Kidney epithelial cell (primary cell): ENCODE results near the gene HCN2. TPM values are rescaled to one million over a fixed set of nuclear protein-coding genes. Genes with fewer than 3 reads are reported as not detected.
A peak's percentile ranks its signal among the peaks of the same experiment; 100 is the strongest.

Experiments
- DNase-seq: peaks from one replicate; pipeline ENCODE4 v3.0.0-alpha.2; 2010; ENCODE audit warnings: low read depth
- H3K27me3 ChIP-seq: 2 replicates; pipeline ENCODE4 v1.6.0; 2011; ENCODE audit warnings: low read length; ENCODE audit not compliant: control insufficient read depth, insufficient read depth
- H3K36me3 ChIP-seq: 2 replicates; pipeline ENCODE4 v1.5.1; 2011; ENCODE audit warnings: low read length; ENCODE audit not compliant: control insufficient read depth, insufficient read depth
- H3K4me3 ChIP-seq: 2 replicates; pipeline ENCODE4 v1.5.1; 2011; ENCODE audit warnings: low read depth, mild to moderate bottlenecking, control low read depth, low read length
- total RNA-seq: library from RNA; depleted of rRNA; stranded (reverse); fragments of >200 nt; gene quantifications from 2 replicates; pipeline ENCODE4 v1.2.3, GENCODE V29; 2015
- TF ChIP-seq, protein P1 (sequence below): IDR thresholded peaks from 2 replicates; pipeline ENCODE4 v1.5.1; 2011; ENCODE audit warnings: mild to moderate bottlenecking, moderate library complexity, low read length, control low read depth, inconsistent platforms; ENCODE audit not compliant: insufficient read depth, poor library complexity, severe bottlenecking

Gene HCN2
- total RNA-seq, 1 donor from 2014 or later: 0.13 TPM

DNA sequence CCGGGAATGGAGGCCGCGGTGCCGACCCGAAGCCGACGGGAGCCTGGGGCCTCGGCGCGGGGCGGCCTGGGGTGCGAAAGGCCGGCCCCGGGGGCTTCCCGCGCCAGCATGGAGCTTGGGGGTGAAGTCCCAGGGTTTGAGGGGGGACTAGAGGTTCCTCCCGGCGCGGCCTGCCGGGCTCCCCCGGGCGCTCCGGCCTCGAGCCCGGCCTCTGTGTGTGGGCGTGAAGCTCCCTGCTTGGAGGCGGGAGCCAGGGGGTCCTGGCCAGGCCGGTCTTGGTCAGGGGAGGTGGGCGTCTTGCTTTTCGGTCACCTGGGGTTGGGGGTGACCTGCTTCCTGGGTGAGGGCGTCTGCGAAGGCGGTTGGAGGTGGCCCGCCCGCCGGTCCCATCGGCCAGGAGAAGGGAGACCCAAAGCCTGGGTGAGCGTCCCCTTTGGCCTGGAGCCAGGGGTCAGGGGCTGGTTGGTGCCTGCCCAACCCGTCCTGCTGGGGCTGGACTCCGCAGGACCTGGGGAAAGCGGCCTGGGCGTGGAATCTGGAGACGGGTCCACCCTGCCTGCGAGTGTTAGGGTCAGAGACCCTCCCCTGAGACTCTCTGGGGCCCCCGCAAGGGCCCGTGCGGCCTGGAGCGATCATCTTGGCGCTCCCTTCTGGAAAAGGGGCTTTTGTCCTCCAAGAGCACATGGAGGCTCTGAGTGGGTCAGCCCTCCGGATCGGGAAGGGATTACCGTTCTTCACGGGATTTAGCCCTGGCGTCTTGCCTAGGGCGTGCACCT is 16.8 kb upstream of the HCN2 start:
- peaks cover 1% of the 10 kb centered on the region for H3K36me3 ChIP-seq
- DNase-seq: no peak
- H3K4me3 ChIP-seq: peak overlapping the region; percentile 83
- TF ChIP-seq, protein P1, sequence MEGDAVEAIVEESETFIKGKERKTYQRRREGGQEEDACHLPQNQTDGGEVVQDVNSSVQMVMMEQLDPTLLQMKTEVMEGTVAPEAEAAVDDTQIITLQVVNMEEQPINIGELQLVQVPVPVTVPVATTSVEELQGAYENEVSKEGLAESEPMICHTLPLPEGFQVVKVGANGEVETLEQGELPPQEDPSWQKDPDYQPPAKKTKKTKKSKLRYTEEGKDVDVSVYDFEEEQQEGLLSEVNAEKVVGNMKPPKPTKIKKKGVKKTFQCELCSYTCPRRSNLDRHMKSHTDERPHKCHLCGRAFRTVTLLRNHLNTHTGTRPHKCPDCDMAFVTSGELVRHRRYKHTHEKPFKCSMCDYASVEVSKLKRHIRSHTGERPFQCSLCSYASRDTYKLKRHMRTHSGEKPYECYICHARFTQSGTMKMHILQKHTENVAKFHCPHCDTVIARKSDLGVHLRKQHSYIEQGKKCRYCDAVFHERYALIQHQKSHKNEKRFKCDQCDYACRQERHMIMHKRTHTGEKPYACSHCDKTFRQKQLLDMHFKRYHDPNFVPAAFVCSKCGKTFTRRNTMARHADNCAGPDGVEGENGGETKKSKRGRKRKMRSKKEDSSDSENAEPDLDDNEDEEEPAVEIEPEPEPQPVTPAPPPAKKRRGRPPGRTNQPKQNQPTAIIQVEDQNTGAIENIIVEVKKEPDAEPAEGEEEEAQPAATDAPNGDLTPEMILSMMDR: no peak
- H3K27me3 ChIP-seq: no peaks in the 10 kb centered on the region

DNA sequence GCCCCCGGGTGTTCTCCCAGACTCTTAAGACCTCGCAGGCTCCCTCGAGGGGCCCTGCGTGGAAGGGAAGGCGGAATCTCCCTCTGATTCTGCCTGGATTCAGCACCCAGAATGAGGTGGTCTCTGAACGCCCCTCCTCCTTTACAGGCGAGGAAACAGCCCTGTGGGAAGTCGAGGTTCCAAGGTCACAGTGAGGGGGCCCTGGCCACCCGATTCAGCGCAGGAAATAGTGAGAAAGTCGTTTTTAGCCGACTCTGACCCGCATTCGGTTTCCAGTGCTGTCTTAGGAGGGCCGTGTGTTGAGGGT is 16.2 kb upstream of the HCN2 start:
- Histone ChIP-seq H3K27me3 (no peaks in the 10 kb centered on the region), H3K36me3 (peaks cover 1% of the 10 kb centered on the region), H3K4me3 (peak overlapping the region; percentile 83)
- TF ChIP-seq, protein P1: no peak
- no peak for DNase-seq

DNA sequence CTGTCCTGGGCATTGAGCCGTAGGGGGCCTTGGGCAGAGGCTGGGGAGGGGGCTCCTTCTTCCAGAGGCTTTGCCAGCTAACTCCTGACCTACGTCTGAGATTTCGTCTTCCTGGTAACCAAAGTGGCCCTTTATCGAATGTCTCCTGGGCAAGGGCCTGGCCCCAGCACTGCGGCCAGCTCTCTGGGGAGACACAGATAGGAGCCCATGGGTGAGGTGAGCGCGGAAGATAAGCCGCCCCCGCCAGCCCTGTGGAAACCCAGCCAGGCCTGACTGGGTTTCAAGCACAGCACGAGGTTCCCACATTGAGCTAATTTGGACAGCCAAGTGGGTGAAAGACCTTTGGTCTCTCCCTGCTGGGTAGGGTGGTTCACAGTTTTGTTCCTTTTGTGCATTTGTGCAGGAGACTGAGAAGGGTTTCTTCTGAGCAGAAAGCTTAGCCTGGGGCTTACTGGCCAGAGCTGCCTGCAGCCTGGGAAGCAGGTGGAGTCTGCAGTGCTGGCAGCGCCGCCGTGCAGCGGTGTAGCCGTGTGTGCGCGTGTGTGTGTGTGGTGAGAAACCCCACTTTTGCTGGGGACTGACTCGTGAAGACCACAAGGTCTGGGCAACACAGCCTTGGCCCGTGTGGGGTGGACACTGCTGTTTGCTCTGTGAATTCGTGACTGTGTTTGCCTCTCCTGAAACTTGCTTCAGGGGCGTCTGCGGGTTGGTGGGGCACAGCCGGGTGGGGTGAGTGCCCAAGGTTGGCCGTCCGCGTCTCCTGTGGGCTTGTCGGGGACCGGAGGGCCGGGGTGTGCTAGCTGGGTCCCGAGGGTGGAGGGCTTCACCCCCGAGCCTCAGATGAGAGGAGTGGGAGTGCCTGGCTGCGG is 14.8 kb upstream of the HCN2 start:
- Histone ChIP-seq H3K36me3 (peaks cover 1% of the 10 kb centered on the region), H3K4me3 (peak overlapping the region; percentile 33), H3K27me3 (no peaks in the 10 kb centered on the region)
- TF ChIP-seq, protein P1: no peak
- no peak for DNase-seq

DNA sequence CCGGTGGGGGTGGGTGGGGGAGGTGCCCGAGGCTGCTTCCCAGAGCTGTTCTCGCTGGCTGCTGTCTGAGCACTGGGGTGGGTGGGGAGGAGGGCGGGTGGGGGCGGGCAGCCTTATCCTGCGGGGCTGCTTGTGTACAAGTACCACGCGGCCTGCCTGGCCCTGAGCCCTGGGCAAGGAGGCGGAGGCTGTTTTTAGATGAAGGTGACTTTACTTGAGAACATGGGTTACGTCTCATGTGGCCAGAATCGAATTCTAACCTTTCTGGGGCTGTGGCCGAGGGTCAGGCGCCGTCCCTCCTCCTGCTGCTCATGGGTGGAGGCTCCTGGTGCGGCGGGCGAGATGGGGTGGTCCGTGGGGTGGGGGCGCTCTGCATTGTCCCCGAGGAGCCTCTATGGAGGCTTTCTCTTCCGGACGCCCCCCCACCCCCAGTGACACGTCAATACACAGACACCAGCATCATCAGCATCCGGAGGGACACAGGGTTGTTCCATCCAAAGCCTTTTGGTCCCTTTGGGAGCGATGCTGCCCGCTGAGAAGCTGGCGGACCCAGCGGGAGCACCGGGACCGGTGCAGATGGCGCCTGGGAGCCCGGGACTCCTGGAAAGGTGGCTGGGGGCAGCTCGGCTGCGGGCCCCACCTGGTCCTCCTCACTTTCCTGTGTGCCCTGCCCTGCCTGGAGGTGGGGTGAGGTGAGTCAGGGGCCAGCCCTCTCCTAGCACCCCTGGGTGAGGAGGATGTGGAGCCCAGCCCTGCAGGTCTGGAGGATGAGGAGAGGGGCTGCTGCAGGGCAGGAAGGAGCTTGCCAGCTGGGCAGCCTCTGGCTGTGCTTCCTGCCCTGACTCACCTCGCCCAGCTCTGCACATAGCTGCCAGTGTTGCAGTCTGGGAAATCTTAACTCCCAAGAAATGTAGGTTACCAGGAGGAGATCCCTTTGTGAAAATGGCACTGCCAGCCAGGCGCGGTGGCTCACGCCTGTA is 13.9 kb upstream of the HCN2 start:
- Histone ChIP-seq H3K4me3 (peak overlapping the region; percentile 33), H3K36me3 (peaks cover 1% of the 10 kb centered on the region), H3K27me3 (no peaks in the 10 kb centered on the region)
- TF ChIP-seq, protein P1: no peak
- DNase-seq: no peak

DNA sequence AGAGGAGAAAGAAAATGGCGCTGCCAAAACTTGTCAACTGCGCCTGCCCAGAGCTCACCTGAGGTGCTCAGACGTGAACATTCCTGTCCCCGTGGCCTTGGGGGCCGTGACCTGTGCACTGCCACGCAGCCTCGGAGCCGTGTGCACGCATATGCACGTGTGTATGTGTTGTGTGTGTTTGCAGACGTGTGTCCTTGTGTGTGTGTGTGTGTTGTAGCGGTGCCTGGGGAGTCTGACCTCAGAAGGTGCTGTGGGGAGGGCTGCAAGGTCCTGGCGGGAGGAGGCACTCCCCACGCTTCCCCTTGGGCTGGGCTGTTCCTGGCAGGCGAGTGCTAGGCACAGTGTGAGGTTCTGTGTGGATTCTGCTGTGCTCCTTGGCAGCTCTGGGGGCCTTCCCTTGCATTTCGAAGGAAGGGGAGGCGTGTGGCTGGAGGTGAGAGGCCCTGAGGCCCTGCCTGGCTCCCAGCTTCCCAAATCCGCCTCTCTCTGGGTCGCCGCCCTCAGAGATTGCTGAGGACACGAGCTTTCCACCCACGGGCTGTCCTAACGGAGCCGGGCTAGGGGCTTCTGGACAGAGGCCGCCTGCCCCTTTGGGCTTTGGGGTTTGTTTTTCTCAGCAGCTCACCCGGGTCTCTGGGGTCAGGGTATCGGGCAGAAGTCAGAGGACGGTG is 12.8 kb upstream of the HCN2 start:
- TF ChIP-seq, protein P1: no peak
- H3K27me3 ChIP-seq: no peaks in the 10 kb centered on the region
- no peak for DNase-seq
- H3K4me3 ChIP-seq: no peak overlapping the region
- peaks cover 6% of the 10 kb centered on the region for H3K36me3 ChIP-seq
